NCI-H524 (cell line): ENCODE results near the gene SYNPR.

Source experiments
- DNase-seq, 2 experiments: peaks; one replicate each; lab custom pipeline; 2025; lab: John Stamatoyannopoulos, UW

Gene SYNPR

DNA sequence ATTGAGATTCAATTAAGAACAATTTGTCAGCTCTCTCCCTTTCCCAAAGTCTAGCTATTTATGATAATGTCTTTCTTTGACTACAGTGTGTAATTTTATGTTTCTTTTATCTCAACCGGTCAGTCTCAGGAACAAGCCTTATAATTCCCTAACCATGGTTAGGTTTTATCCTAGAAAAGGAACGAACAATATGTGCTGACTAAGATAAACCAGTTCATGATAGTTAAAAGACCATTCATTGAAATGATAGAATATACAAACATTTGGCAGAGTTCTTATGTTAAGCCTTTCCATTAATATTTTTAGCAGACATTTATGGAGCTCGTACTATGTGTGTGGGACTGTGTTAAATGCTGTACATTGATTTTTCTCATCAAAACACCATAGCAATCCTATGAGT lies 106.3 kb downstream of the SYNPR start:
- no peak for DNase-seq

DNA sequence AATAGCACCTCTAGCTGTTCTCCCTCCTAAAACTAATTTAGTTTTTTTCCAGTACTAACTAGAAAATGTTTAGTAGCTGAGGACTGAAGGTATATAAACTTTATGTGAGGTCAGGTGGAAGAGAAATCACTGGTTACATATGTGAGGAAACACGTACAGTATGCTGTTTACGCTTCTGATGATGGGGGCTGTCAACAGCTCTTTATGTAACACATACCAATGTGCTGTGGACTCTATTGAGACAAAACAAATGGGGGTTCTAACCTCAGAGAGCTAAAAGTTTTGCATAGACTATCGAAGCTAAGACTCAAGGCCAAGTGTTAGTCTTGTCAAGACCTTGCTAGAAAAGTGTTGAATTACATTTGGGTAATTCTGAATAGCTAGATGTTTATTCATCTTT lies 107.5 kb downstream of the SYNPR start:
- DNase-seq = no peak

DNA sequence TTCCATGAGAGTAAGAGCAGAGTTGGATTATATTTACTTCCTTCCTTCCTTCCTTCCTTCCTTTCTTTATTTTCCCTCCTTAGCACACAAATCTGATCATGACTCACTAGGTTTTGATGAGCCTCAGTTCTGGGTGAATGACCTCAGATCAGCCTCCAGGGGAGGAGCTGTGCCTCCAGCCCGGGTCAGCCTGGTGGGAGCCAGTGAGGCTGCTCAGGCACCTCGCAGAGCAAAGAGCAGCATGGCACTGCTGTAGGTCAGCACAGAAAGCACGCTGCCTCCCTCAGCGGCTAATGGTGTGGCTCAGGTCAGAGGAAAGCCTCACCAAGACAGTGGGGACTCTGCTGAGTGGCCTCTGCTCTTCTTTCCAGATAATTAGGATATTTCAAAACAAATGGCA lies 108.5 kb downstream of the SYNPR start:
- DNase-seq = no peak

DNA sequence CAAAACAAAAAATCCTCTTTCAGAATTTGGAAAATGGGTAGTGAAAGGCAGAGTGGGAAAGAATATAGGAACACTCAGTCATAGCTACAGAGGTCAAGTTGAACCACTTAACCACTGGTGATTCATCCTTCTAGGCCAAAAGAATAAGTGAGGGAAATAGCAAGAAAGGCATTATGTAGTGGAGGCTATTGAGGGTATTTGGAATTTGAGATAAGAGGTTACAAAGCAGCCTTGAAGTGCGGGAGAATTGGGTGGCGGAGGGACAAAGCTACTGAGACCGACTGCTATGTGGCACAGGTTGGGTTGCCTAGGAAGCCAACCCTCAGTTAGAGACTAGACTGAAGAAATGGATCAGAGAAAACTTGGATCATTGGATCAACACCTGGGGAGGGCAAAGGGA lies 109.5 kb downstream of the SYNPR start:
- no peak for DNase-seq

DNA sequence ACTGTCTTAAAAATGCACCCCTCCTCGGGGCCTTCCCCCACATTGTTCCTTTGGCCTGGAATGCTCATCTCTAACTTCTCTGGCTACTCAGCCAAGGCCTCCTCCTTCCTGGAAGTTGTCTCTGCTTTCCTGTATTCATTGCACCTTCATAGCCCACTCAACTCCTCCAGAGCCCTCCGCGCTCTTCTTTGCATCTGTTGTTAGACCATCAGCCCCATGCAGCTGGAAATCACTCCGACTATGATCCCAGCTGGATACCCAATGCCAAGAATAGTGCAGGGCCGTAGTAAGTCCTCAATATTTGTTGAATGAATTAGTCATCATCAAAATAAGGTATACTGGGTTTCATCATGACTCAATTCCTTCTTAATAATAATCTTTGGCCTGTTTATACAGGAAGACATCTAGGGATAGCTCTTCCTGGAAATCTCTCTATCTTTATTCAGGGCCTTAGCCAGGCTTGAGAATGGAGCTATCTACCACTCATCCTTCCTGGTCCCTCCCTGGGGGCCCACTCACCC lies 112.7 kb downstream of the SYNPR start:
- DNase-seq = no peak

DNA sequence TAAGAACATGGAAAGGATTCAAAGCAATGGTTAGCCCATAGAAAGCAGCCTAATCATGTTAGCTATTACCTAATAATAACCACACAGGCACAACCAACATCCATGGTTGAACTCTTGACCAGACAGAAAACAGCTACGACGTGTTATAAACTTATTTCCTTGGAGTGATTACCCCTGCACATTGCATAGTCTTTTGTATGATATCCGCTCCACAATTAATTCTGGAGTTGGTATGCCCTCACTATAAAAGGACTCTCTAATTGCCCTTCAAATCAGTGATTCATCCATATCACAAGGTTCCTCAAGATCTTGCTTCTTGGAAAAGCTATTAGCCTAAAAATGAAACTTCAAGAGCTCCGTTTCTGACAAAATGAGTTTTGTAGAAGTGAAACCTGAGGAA lies 117.9 kb downstream of the SYNPR start:
- DNase-seq = no peak

DNA sequence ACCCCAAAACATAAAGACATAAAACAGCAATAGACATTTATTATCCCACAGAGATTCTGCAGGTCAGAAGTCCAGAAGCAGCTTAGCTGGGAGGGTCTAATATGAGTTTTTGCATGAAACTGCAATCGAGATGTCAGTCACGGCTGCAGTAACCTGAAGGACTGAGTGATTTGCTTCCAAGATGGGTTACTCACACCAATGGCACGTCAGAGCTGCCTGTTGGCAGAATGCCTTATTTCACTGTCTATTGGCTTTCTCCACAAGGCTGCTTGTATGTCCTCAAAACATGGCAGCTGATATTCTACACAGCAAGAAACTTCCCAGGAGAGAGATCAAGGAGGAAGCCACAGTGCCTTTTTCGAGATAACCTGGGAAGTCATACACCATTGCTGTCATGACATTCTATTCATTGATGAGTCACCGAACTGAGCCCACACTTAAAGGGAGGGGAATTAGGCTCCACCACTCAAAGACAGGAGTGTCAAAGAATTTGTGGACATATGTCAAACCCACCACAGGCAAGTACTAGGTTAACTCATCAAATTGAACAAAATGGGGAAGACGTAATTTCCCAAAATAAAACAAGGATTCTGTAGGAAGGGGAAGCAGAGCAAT lies 122.2 kb downstream of the SYNPR start:
- no peak for DNase-seq

DNA sequence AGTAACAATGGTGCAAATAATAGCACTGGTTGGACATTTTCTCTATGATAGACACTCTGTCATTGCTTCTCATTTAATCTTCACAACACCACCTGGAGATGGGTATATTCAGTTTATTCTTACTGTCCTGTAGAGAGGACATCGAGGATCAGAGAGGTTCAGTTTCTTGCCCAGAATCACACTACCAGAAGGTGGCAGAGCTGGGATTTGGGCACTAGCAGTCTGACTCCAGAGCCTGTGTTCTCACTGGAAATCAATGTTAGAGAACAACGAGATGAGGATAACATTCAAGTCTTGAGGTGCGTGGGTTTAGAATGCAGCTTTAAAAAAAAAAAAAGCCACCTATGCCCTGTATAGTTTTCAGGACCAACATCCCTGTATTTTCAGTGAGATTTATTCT lies 127.8 kb downstream of the SYNPR start:
- DNase-seq = no peak

DNA sequence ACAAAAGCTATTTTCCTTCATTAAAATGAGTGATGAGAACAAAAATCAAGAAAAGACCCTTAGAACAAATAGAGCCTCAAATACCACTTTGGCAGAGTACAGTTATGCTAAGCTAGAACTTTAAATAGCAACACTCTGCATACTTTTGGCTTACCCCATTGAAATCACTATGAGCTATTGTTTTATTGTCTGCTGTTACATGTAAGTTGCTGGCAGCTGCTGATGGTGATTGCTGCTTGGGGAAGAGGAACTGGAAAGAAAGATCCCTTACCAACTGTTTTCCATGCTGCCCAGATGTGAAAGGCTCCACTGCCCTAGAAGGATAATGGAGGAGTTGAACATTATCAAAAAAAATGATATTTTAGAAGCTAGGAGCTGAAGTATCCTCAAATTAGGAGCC lies 135.4 kb downstream of the SYNPR start:
- DNase-seq = no peak

DNA sequence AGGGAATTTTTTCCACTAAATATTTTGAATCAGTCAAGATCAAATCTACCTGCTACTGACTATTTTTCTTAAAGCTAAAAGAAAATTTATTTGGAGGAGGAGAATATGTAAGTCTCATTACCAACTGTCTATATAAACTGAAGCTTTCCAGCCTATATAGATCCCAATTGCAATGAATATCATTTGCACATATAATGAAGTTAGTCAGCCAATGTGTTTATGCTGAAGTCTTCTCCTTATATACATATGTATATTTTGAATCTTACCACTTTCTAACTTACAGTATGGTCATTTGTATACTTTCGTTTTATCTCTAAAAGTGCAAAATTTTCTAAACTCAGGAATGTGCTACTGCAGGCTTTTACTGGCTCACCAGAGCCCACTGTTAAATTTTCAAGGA lies 136.5 kb downstream of the SYNPR start:
- DNase-seq = no peak

DNA sequence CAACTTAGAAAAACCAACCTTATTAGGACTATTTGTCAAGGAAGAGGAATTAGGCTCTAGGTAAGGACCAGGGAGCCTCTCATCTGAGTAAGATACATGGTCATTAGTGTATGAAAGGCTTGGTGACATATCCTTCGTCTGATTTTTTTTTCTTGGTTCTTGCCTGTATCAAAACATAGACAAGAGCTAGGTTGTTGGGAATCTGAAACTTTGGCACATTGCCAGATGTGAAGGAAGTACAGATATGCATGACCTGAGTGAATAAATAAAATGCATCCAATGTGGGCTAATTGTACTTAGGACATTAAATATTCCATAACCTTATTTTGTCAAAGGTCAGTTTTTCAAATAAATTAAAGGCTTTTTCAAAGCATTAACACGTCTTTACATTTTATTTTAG lies 151.8 kb downstream of the SYNPR start:
- DNase-seq = no peak

DNA sequence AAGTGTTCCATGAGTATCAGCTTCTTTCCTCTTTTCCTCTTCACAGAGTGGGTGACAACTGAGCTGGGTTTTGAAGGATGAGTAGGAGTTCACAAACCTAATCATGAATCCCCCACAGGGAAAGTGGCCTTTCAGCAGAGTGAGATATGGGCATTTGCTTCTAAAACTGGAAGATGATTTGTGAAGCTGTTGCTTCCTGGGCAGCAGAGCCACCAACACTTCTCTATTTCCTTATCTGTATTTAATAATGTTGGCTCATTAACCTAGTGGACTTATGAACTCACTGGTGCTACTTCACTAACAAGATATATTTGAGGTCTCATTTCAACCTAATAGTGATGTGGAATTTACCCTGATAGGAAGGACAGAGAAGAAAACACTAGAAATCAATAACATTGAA lies 152.8 kb downstream of the SYNPR start:
- DNase-seq = no peak

DNA sequence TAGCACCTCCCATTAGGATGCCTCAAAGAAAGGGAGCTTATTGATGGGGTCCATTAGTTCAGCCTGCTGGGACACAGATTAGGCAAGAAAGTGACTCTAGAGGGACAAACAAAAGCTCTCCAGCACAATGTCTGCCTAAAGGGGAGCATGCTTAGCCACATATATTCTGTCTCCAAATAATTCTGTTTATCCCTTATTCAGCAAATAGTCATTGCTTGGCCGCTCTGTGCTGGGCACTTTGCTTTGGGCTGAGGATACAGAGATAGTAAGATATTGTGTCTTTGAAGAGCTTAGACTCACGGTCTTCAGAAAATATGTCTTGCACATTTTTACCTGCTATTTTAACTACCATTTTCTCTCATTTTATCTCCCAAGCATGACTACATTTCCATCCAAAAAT lies 159.8 kb downstream of the SYNPR start:
- DNase-seq = no peak

DNA sequence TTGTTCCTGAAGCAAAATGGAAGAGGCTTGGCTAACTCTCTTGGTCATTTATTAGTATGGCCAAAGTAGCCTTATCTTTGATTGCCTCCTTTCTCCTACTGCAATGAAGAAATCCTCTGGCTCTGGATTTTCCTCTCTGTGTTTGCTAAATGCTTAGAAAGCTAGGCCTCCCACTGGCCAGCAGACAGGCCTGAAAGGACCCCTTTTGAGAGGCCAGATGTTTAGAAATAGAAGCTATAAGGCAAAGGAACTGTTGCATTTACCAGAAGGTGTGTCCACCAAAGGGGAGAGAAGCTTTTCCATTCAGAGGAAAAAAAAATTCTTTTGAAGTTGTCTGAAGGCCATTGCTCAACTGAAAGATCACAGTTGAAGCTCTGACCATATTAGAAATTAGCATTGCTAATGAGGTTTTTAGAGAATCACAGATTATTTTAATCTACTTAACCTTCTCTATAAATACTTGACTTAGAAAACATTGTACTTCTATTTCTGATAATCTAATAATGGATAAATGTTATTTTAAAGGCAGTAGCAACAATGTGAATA lies 160.8 kb downstream of the SYNPR start:
- no peak for DNase-seq

DNA sequence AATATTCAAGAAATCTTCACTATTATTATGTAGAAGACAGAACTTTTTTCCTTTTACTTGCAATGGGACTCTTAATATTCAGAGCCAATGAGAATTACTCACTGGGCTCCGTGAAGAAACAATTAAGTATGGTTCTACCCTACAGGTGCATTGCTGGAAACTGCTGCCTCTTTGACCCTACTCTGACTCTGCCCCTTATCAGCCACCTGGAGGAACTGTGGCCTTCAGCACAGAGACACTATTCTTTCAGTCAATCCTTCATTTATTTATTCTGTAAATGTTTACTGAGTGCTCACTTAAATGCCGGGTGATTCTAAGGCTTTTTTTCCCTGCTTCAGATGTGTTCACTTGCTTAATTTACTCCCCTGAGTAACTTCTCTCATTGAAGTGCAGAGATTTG lies 163.2 kb downstream of the SYNPR start:
- DNase-seq = no peak

DNA sequence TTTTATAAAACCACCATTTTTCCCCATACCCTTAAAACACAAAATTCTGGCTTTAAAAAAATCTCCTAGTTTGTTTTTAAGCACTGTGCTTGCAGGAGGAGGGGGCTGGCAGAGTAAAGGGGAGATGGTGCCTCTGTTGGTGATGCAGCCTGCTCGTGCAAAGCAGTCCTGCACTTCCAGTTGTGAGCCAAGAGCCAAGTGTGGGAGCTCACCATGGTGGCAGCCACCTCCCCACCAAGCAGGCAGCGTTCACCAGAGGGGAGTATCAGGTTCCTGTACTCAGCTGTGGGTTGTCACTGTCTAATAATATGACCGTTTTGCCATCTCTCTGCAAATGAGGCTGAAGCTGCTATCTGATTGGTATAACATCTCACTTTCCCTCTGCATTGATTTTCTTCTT lies 164.8 kb downstream of the SYNPR start:
- no peak for DNase-seq

DNA sequence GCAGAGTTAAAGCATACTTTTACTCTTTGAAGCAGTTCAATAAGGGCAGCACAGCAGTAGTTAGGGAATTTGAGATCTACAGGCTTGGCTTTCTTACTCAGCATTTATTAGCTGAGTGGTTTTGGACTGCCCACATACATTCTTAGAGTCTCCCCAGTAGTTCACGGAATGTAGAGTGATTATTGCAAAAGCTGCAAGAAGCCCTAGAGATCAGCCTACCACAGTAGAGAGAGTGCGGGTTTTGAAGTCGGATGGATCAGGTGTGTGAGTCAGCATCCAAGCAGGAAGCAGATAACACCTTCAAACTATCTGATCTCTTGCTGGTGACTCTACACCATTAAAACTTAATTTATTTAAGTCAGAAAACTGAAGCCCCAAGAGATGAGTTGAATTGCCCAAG lies 171.9 kb downstream of the SYNPR start:
- no peak for DNase-seq

DNA sequence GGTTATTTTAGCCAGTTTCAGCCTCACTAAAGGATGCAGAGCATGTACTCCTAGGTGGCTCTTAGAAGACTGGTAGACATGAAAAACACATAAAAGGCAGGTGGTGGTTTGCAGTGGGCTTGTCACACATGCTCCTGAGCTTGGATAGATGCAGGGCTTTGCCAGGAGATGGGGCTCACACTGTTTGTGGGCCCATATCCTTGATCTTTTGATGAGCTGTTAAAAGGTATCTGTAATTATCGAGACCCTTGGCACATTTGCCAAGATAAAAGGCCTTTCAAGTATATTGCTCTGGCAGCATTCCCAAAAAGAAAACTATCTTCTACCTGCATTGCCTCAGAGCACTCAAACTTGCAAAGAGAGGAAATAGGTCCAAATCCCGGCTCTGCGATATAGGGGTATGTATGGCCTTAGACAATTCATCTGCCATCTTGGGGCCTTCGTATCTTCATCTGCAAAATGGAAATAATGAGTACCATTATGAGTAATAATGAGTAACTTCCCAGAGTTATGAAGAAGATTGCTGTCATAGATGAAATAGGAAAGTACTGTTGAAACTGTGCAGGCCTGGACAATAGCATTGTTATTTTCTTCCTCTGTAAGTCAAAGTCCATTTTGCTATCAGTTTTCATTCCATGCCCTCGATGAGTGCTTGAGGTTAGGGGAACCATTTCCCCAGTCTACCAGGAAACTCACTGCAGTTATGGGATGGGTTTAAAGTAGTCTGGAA lies 172.7 kb downstream of the SYNPR start:
- DNase-seq = no peak

DNA sequence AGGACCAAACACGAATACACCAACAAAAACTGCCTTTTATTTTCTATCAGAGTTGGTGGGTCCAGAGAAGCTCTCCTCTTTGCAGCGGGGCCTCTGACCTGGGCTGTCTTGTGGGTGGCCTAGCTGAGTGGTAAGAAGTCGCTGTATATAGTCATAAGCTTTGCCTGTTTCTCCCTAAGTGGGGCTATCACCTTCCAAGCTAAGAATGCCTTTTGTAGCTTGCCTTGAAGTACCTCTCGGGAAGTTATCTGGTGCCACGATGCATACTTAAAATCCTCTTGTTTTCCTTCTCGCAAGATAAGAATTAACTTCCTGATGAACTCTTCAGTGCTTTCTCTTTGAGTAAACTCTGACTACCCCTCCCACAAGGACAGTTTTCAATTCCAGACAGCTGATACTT lies 178.8 kb downstream of the SYNPR start:
- DNase-seq = no peak

DNA sequence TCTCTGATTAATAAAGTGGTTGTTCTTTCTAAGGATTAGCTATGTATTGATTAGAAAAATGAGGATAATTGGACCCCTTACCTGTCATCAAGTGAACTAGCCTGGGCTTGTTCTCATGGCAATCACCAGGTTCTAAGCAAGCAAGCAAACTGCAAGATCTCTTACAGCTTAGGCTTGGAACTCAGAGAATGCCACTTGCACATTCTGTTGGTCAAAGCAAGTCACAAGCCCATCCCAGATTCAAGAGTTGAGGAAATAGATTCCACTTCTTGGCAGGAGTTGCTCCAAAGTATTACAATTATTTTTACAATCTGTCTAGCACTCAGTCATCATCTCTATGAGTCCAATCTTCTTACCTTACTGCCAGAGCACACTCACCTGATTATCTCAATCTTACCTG lies 180.3 kb downstream of the SYNPR start:
- no peak for DNase-seq

DNA sequence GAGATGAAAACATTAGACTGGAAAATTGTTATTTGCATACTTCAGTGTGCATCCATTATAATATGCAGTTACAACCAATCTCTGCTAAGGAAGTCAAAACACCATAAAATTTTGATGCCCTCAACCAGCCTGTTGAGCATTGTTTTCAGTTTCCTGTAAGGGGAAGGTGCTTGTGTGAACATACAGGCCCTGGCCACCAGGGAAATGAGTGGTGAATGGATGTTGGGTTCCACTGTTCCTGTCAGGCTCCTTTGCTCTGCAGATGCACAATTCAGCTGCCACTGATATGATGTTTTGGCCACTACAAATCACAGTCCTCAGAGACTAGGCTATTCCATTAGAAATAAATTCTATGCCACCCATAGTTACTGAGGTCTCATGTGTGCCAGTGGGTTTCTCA lies 184.6 kb downstream of the SYNPR start:
- DNase-seq = no peak

DNA sequence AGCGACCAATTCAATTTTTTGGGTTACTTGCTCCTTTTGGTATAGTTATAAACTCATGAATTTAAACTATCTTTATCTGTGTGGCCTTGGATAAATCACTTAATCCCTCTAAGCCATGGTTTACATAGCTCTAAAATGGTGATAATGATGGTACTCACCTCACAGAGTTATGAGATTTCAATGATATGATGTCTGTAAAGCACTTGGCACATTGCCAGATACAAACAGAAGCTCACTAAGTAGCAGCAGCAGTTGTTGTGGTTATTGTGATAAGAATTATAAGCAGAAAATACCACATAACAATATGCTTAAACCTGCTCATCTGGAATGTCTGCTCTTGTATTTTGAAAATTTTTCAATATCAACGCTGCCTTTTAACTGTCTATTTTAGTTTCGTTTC lies 189.3 kb downstream of the SYNPR start:
- DNase-seq = peak; percentile 42 to 74

DNA sequence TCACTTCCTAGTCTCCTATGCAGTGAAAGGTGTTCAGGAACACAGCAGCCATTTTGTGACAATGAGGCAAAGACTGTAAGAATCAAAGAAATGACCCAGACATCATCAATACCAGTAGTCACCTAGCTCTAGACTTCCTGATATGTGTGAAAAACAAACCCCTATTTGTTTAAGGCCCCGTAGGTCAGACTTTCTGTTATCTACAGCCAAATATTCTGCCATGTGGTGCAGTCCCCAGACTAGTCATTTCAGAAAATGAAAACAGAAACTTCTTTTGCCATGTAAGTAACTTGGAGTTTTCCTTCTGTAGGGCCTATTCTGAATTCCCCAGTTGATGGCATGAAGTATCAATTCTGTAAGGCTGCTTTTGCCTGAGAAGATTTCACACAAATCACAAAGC lies 192.6 kb downstream of the SYNPR start:
- DNase-seq = no peak

DNA sequence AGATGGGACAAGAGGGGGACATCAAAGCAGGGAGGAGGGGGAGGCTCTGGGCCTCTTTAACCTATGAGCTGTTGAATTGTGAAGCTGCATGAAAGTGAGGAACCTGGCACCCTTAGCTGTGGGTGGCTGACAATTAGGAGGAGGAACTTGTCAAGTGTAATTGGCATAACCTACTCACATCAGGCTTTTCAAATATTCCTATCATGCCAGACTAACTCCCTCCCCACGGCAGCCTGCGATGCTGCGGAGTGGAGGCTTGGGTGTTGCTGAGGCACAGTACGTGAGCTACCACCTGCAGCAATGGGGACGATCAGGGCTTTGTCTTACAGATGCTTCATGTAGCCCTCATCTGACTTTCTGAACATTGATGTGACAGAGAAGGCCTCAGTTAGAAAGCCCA lies 193.7 kb downstream of the SYNPR start:
- DNase-seq = no peak
